Endothelial cell of umbilical vein (primary cell): ENCODE results near the gene DEPDC5. TPM values are rescaled to one million over a fixed set of nuclear protein-coding genes. Genes with fewer than 3 reads are reported as not detected.

Experiments used
- BruUV-seq: library from RNA; stranded (reverse); fragments of 400-500 nt; replicated peaks from 2 replicates; lab custom pipeline; 2021; lab: Mats Ljungman, UMichigan
- CTCF ChIA-PET: fragments of 300-600, 350-600 bp; sonication (Branson Sonifier 250); formaldehyde crosslinking; loops from one replicate; lab custom pipeline; 2021; ENCODE audit warnings: antibody characterized with exemption, inconsistent platforms; lab: Charles Lee
- POLR2A ChIA-PET: fragments of 300-600, 350-600 bp; sonication (Branson Sonifier 250); formaldehyde crosslinking; loops from one replicate; lab custom pipeline; 2021; ENCODE audit warnings: antibody characterized with exemption, inconsistent platforms; lab: Charles Lee
- DNase-seq: peaks from one replicate; pipeline ENCODE4 v3.0.0-alpha.2; 2011; ENCODE audit warnings: low read depth, low spot score
- FAIRE-seq: peaks from 2 replicates; lab custom pipeline; 2011; peaks lifted over from hg19 to GRCh38; lab: Jason Lieb, UNC
- H2AFZ ChIP-seq: 2 replicates; pipeline ENCODE4 v1.6.0; 2012; ENCODE audit warnings: low read depth, low read length, control low read depth, inconsistent platforms
- H3K27ac ChIP-seq: 2 replicates; pipeline ENCODE4 v1.5.1; 2011; ENCODE audit warnings: low read depth, mild to moderate bottlenecking, control low read depth, low read length, moderate library complexity; ENCODE audit not compliant: insufficient read depth
- H3K27me3 ChIP-seq, 2 experiments: 2 replicates each; pipeline versions ENCODE4 v1.6.0 to v1.6.1; 2011; ENCODE audit warnings: low read length in 2 of 2, mixed read lengths in 1 of 2; ENCODE audit not compliant: control insufficient read depth in 2 of 2, insufficient read depth in 2 of 2
- H3K36me3 ChIP-seq, 2 experiments: 2 replicates in 1 of 2; 3 replicates in 1 of 2; pipeline ENCODE4 v1.5.1; 2011; ENCODE audit warnings: low read length in 2 of 2, mild to moderate bottlenecking in 1 of 2, moderate library complexity in 1 of 2; ENCODE audit not compliant: control insufficient read depth in 2 of 2, insufficient read depth in 2 of 2; ENCODE audit errors: extremely low read depth in 1 of 2
- H3K4me1 ChIP-seq: 3 replicates; pipeline ENCODE4 v1.5.1; 2011; ENCODE audit warnings: mild to moderate bottlenecking, low read length; ENCODE audit not compliant: control insufficient read depth, insufficient read depth; ENCODE audit errors: extremely low read depth
- H3K4me2 ChIP-seq: 2 replicates; pipeline ENCODE4 v1.6.1; 2011; ENCODE audit warnings: low read length, control low read depth, mixed read lengths; ENCODE audit not compliant: insufficient read depth
- H3K4me3 ChIP-seq, 3 experiments: fragments of 200-600 bp in 1 of 3; sonication (generic), shearing (Covaris generic) in 1 of 3; replicated peaks in 1 of 3; 2 replicates each; pipeline ENCODE4 v1.5.1; 2011 to 2016; ENCODE audit warnings: control low read depth in 3 of 3, low read length in 3 of 3, mild to moderate bottlenecking in 2 of 3, inconsistent platforms in 1 of 3, low read depth in 1 of 3, moderate library complexity in 1 of 3; ENCODE audit not compliant: insufficient read depth in 1 of 3
- H3K79me2 ChIP-seq: 2 replicates; pipeline ENCODE4 v1.6.0; 2012; ENCODE audit warnings: low read length, inconsistent platforms; ENCODE audit not compliant: control insufficient read depth, insufficient read depth
- H3K9ac ChIP-seq: replicated peaks from 2 replicates; pipeline ENCODE3; 2011; ENCODE audit warnings: low read length, control low read depth; ENCODE audit not compliant: insufficient read depth; ENCODE audit errors: extremely low read depth
- H3K9me1 ChIP-seq: replicated peaks from 3 replicates; pipeline ENCODE4 v1.6.0; 2011; ENCODE audit warnings: mild to moderate bottlenecking, low read length; ENCODE audit not compliant: control insufficient read depth, insufficient read depth; ENCODE audit errors: extremely low read depth
- H3K9me3 ChIP-seq: replicated peaks from 2 replicates; pipeline ENCODE4 v1.5.1; 2012; ENCODE audit warnings: low read length, inconsistent platforms; ENCODE audit not compliant: control insufficient read depth, insufficient read depth
- H4K20me1 ChIP-seq: replicated peaks from 2 replicates; pipeline ENCODE3; 2011; ENCODE audit warnings: mild to moderate bottlenecking, low read length; ENCODE audit not compliant: control insufficient read depth, insufficient read depth; ENCODE audit errors: extremely low read depth
- CTCF ChIP-seq, 2 donors: IDR thresholded peaks; 1 replicate in 1 of 2; 2 replicates in 1 of 2; pipeline ENCODE4 v1.5.1; 2011; ENCODE audit warnings: low read length in 2 of 2, mild to moderate bottlenecking in 2 of 2, moderate library complexity in 2 of 2, control low read depth in 1 of 2, inconsistent platforms in 1 of 2, low read depth in 1 of 2; ENCODE audit not compliant: insufficient read depth in 1 of 2; ENCODE audit errors: extremely low read depth in 1 of 2
- EZH2 ChIP-seq: IDR thresholded peaks from 2 replicates; pipeline ENCODE4 v1.6.1; 2012; ENCODE audit warnings: borderline replicate concordance, low read depth, mild to moderate bottlenecking, moderate library complexity, low read length, inconsistent platforms; ENCODE audit not compliant: severe bottlenecking
- FOS ChIP-seq: IDR thresholded peaks from 2 replicates; pipeline ENCODE4 v1.6.1; 2011; ENCODE audit warnings: mild to moderate bottlenecking, low read length, moderate library complexity, borderline replicate concordance; ENCODE audit not compliant: insufficient read depth
- GATA2 ChIP-seq: IDR thresholded peaks from 2 replicates; pipeline ENCODE4 v1.7.0; 2011; ENCODE audit warnings: low read depth, mild to moderate bottlenecking, moderate library complexity, mixed read lengths, low read length; ENCODE audit not compliant: insufficient read length, insufficient read depth
- JUN ChIP-seq: IDR thresholded peaks from 2 replicates; pipeline ENCODE4 v1.6.1; 2011; ENCODE audit warnings: borderline replicate concordance, low read depth; ENCODE audit not compliant: insufficient read length, insufficient read depth
- MYC ChIP-seq: IDR thresholded peaks from one replicate; pipeline ENCODE4 v1.6.1; 2011; ENCODE audit warnings: mild to moderate bottlenecking, low read depth, low read length
- POLR2A ChIP-seq: IDR thresholded peaks from 2 replicates; pipeline ENCODE4 v1.6.1; 2012; ENCODE audit warnings: low read depth, mild to moderate bottlenecking, control low read depth, low read length
- POLR2AphosphoS5 ChIP-seq: IDR thresholded peaks from 2 replicates; pipeline ENCODE4 v1.6.1; 2012; ENCODE audit warnings: low read depth, mild to moderate bottlenecking, control low read depth, low read length, moderate library complexity; ENCODE audit not compliant: insufficient read depth
- dilution Hi-C: fragments of 300-500 bp; cut with MboI; formaldehyde crosslinking; loops from one replicate; pipeline ENCODE4 v1.15.0; 2019; ENCODE audit warnings: low sequenced_read_pairs; ENCODE audit not compliant: extremely low pct_ligation_motif_present
- intact Hi-C: fragments of 100-400 bp; cut with micrococcal nuclease; formaldehyde crosslinking; loops from one replicate; pipeline ENCODE4 v1.10.0; 2022
- polyA plus RNA-seq, 4 experiments: library from polyadenylated mRNA; depleted of rRNA in 3 of 4; stranded (reverse) in 3 of 4; unstranded in 1 of 4; fragments of >200 nt; gene quantifications; 2 replicates each; pipeline versions ENCODE4 v1.2.1 to v1.2.3, GENCODE V29; 2011 to 2012; ENCODE audit warnings: missing spikeins in 1 of 4
- total RNA-seq: library from RNA; stranded (reverse); gene quantifications from 2 replicates; pipeline ENCODE4 v1.2.3, GENCODE V29; 2021
- TF ChIP-seq, protein P1 (sequence below): IDR thresholded peaks from 2 replicates; pipeline ENCODE4 v1.6.1; 2011; ENCODE audit not compliant: insufficient read depth, insufficient read length

DEPDC5 gene
- total and polyA plus RNA-seq, 2 donors (not counting 3 experiments of a cell fraction or from before 2014, with no cell fraction given) = 13.1 to 36.6 TPM

DNA sequence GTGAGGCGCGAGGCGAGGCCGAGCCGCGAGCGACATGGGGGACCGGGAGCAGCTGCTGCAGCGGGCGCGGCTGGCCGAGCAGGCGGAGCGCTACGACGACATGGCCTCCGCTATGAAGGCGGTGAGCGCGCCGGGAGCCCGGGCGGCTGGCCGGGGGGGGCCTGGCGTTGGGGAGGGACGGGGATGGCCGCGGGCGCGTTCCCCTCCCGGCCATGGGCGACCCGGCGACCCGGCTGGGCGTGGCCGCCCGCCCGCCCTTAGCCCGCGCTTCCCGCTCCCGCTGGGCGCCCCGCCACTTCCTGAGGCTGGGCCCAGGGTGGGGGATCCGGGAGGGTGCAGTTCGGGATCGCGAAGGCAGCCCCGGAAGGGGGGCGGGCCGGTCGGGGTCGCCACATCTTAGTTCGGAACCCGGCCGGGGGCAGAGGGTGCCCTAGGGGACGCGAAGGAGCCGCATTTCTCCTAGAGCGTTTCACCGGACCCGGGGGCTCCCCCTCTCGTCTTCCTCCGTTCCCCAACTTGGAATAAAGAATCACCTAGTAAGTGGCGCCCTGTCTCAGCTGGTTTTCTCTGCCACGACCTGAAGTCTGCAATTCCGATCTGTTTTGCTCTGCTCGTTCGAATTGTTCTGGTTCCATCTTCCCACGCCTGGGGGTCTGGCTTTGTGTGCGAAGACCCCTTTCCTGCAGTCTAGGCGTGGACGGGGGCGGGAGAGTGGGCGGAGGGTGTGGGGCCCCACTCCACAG lies 191.1 kb downstream of the DEPDC5 start:
- Histone ChIP-seq H3K9me3 (no peaks in the 10 kb centered on the region), H4K20me1 (no peaks in the 10 kb centered on the region), H3K36me3 (peaks cover 0 to 4% of the 10 kb centered on the region in 2 experiments), H3K27ac (peak overlapping the region; percentile 74), H3K27me3 (no peaks in the 10 kb centered on the region), H3K4me1 (peaks cover 24% of the 10 kb centered on the region), H2AFZ (peak overlapping the region; percentile 46), H3K9ac (peak overlapping the region; percentile 91), H3K79me2 (peaks cover 53% of the 10 kb centered on the region), H3K4me3 (peak overlapping the region; percentile 94 to 100 (median 96)), H3K4me2 (peak overlapping the region; percentile 96), H3K9me1 (no peaks in the 10 kb centered on the region)
- FAIRE-seq = peak; percentile 43
- POLR2A ChIA-PET = no interaction called here
- intact Hi-C loops (loop anchor here (1.0 to 5.0 kb wide), 4 partner anchors 26 to 192 kb away; no protein-coding TSS in a partner anchor), dilution Hi-C loops (no loop called here)
- no TSS peak for BruUV-seq
- CTCF ChIA-PET = interaction anchor here (1.5 to 4.5 kb wide), 4 partner anchors 26 to 279 kb away, joined by 11 to 26 read pairs (median 18); no protein-coding TSS in a partner anchor
- peak; percentile 11 for DNase-seq
- TF ChIP-seq JUN = no peak
- TF ChIP-seq POLR2AphosphoS5 = peak; percentile 8

DNA sequence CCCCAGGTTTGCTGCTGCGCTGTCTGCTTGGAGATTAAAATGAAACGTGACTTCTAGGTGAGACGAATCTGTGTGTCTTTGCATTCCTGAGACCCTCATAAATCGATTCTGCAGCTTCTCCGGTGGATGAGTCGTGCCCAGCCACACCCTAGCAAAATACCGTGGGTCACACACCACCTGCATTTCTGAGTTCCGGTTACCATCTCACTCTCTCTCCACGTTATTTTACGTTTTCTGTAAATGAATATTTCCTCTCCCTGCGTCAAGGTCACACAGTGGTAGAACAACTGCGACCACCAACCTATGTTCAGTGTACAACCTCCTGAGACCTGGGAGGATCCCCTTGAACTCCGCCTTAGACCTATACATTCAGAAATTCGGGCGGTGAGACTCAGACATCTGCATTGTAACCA lies 191.6 kb downstream of the DEPDC5 start:
- CTCF ChIA-PET = interaction anchor here (1.0 to 4.5 kb wide), 5 partner anchors 22 to 280 kb away, joined by 3 to 26 read pairs (median 17); no protein-coding TSS in a partner anchor
- peaks cover 24% of the 10 kb centered on the region for H3K4me1 ChIP-seq
- peaks cover 0 to 4% of the 10 kb centered on the region in 2 experiments for H3K36me3 ChIP-seq

More for the DNA sequence above, 191.6 kb downstream of the DEPDC5 start:
- FAIRE-seq (peak; percentile 43), DNase-seq (peak; percentile 12)
- Histone ChIP-seq H3K79me2 (peaks cover 58% of the 10 kb centered on the region), H2AFZ (no peak overlapping the region), H3K9me1 (no peaks in the 10 kb centered on the region), H3K27me3 (no peaks in the 10 kb centered on the region), H3K9ac (peak overlapping the region; percentile 91), H3K4me3 (peak overlapping the region; percentile 94 to 100 (median 96)), H4K20me1 (no peaks in the 10 kb centered on the region), H3K4me2 (peak overlapping the region; percentile 96), H3K9me3 (no peaks in the 10 kb centered on the region), H3K27ac (peak overlapping the region; percentile 74)
- no peak for TF ChIP-seq JUN
- TF ChIP-seq GATA2 = no peak
- TF ChIP-seq, protein P1, sequence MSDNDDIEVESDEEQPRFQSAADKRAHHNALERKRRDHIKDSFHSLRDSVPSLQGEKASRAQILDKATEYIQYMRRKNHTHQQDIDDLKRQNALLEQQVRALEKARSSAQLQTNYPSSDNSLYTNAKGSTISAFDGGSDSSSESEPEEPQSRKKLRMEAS = no peak
- TF ChIP-seq EZH2 = no peak
- TF ChIP-seq POLR2AphosphoS5 = no peak
- no peak for TF ChIP-seq FOS
- no peak for TF ChIP-seq POLR2A
- TF ChIP-seq MYC = no peak
- TF ChIP-seq CTCF (IDR thresholded peaks at IDR 0.05; ENCODE audit: extremely low read depth in 1 of 2, insufficient read depth in 1 of 2, low read depth in 1 of 2, low read length in 2 of 2) = no peak
- BruUV-seq = no TSS peak
- intact Hi-C loops = loop anchor here (2.0 to 5.0 kb wide), 2 partner anchors 25 to 118 kb away; no protein-coding TSS in a partner anchor
- dilution Hi-C loops = no loop called here
- POLR2A ChIA-PET = no interaction called here
